Glutamatergic neuron (in vitro differentiated cells): ENCODE results near the gene UCK1. TPM values are rescaled to one million over a fixed set of nuclear protein-coding genes. Genes with fewer than 3 reads are reported as not detected.

Source experiments
- DNase-seq: peaks from one replicate; pipeline ENCODE4 v3.0.0; 2022
- H3K27ac Mint-ChIP-seq: one replicate; pipeline ENCODE4 v1.8.0; 2020; ENCODE audit warnings: mild to moderate bottlenecking, mixed read lengths, inconsistent platforms; ENCODE audit not compliant: unreplicated experiment
- H3K27me3 Mint-ChIP-seq: one replicate; pipeline ENCODE4 v1.8.0; 2020; ENCODE audit warnings: mild to moderate bottlenecking, moderate library complexity, mixed read lengths, inconsistent platforms; ENCODE audit not compliant: unreplicated experiment
- H3K36me3 Mint-ChIP-seq: one replicate; pipeline ENCODE4 v1.8.0; 2020; ENCODE audit warnings: mild to moderate bottlenecking, mixed read lengths, inconsistent platforms; ENCODE audit not compliant: unreplicated experiment
- H3K4me1 Mint-ChIP-seq: one replicate; pipeline ENCODE4 v1.8.0; 2020; ENCODE audit warnings: mild to moderate bottlenecking, low read depth, mixed read lengths, inconsistent platforms; ENCODE audit not compliant: unreplicated experiment
- H3K4me3 Mint-ChIP-seq: one replicate; pipeline ENCODE4 v1.8.0; 2020; ENCODE audit warnings: mild to moderate bottlenecking, mixed read lengths, inconsistent platforms; ENCODE audit not compliant: unreplicated experiment
- H3K9me3 Mint-ChIP-seq: one replicate; pipeline ENCODE4 v1.8.0; 2020; ENCODE audit warnings: mild to moderate bottlenecking, moderate library complexity, mixed read lengths, inconsistent platforms; ENCODE audit not compliant: unreplicated experiment
- CTCF ChIP-seq: fragments of 200-600 bp; sonication (generic); IDR thresholded peaks from one replicate; pipeline ENCODE4 v1.5.0; 2021; ENCODE audit not compliant: partially characterized antibody, unreplicated experiment
- total RNA-seq: library from RNA; stranded (reverse); fragmentation: NEBNext Ultra II Directional; extraction: Animal tissue kit (Norgen Biotek cat#: 25700); gene quantifications from one replicate; pipeline ENCODE4 v1.2.1, GENCODE V29; 2021; ENCODE audit not compliant: unreplicated experiment

Gene UCK1
- total RNA-seq, 1 donor from 2014 or later, result 24.8 TPM

- Mint-ChIP-seq H3K4me3 (no peak overlapping the region), H3K9me3 (peaks cover 21% of the 10 kb centered on the region), H3K36me3 (no peaks in the 10 kb centered on the region), H3K27ac (peak overlapping the region; percentile 17), H3K27me3 (peaks cover 26% of the 10 kb centered on the region), H3K4me1 (peaks cover 8% of the 10 kb centered on the region)
- TF ChIP-seq CTCF, result no peak
- DNase-seq, result no peak
These were observed 53.7 kb downstream of the UCK1 start for GRCh38 chr9:131477367-131477766.

- no peak overlapping the region for H3K27ac Mint-ChIP-seq
- no peak overlapping the region for H3K4me3 Mint-ChIP-seq
- DNase-seq, result no peak
- H3K4me1 Mint-ChIP-seq, result peaks cover 3% of the 10 kb centered on the region
- no peaks in the 10 kb centered on the region for H3K36me3 Mint-ChIP-seq
- H3K27me3 Mint-ChIP-seq, result peaks cover 26% of the 10 kb centered on the region
- H3K9me3 Mint-ChIP-seq, result peaks cover 19% of the 10 kb centered on the region
- no peak for TF ChIP-seq CTCF
These were observed 54.2 kb downstream of the UCK1 start for GRCh38 chr9:131476777-131477345.

- no peak for TF ChIP-seq CTCF
- Mint-ChIP-seq H3K36me3 (no peaks in the 10 kb centered on the region), H3K4me1 (peaks cover under 1% of the 10 kb centered on the region), H3K27me3 (peaks cover 21% of the 10 kb centered on the region), H3K4me3 (no peak overlapping the region), H3K9me3 (peaks cover 18% of the 10 kb centered on the region), H3K27ac (no peak overlapping the region)
- no peak for DNase-seq
These were observed 54.9 kb downstream of the UCK1 start for GRCh38 chr9:131475956-131476776.

- H3K4me3 Mint-ChIP-seq, result no peak overlapping the region
- peaks cover 22% of the 10 kb centered on the region for H3K27me3 Mint-ChIP-seq
- no peak for DNase-seq
- no peaks in the 10 kb centered on the region for H3K4me1 Mint-ChIP-seq
- H3K9me3 Mint-ChIP-seq, result peaks cover 17% of the 10 kb centered on the region
- H3K27ac Mint-ChIP-seq, result peak overlapping the region; percentile 66
- H3K36me3 Mint-ChIP-seq, result no peaks in the 10 kb centered on the region
- no peak for TF ChIP-seq CTCF
These were observed 55.7 kb downstream of the UCK1 start for GRCh38 chr9:131475111-131475955.
